Uterus (tissue), 4 donors: Measurements from ENCODE around the gene MAD1L1. TPM values are rescaled to one million over a fixed set of nuclear protein-coding genes. Genes with fewer than 3 reads are reported as not detected.

Experiments used
- DNase-seq, 2 donors: peaks; one replicate each; pipeline ENCODE4 v3.0.0-alpha.2; 2019 to 2020
- H3K27ac ChIP-seq, 2 donors: fragments of 200-600 bp; sonication (generic); 1 replicate in 1 of 2; 2 replicates in 1 of 2; pipeline ENCODE4 v1.5.1; 2016 to 2018
- H3K27me3 ChIP-seq, 2 donors: fragments of 200-600 bp; sonication (generic); one replicate each; pipeline ENCODE4 v1.5.1; 2018 to 2019; ENCODE audit warnings: control low read depth in 1 of 2
- H3K36me3 ChIP-seq, 2 donors: fragments of 200-600 bp; sonication (generic); one replicate each; pipeline ENCODE4 v1.5.1; 2019; ENCODE audit warnings: control low read depth in 1 of 2
- H3K4me1 ChIP-seq, 2 donors: fragments of 200-600 bp; sonication (generic); one replicate each; pipeline ENCODE4 v1.5.1; 2018 to 2019; ENCODE audit warnings: control low read depth in 1 of 2
- H3K4me3 ChIP-seq, 2 donors: fragments of 200-600 bp; sonication (generic); 1 replicate in 1 of 2; 2 replicates in 1 of 2; pipeline ENCODE4 v1.5.1; 2018 to 2019; ENCODE audit warnings: mild to moderate bottlenecking in 1 of 2
- H3K9me3 ChIP-seq, 2 donors: fragments of 200-600 bp; sonication (generic); one replicate each; pipeline ENCODE4 v1.5.1; 2019; ENCODE audit warnings: control low read depth in 1 of 2
- POLR2A ChIP-seq, 2 donors: fragments of 450-650 bp; IDR thresholded peaks; one replicate each; pipeline ENCODE4 v1.6.1; 2016; ENCODE audit warnings: antibody characterized with exemption in 2 of 2, mild to moderate bottlenecking in 1 of 2, moderate library complexity in 1 of 2
- intact Hi-C: fragments of 100-400 bp; cut with DNase I; formaldehyde crosslinking; loops from one replicate; pipeline ENCODE4 v1.15.1; 2023; ENCODE audit warnings: low total_unique reads
- total RNA-seq, 4 donors: library from RNA; depleted of rRNA in 3 of 4; stranded (reverse); fragments of >200 nt in 3 of 4; gene quantifications; one replicate each; pipeline versions ENCODE4 v1.1.0 to v1.2.4, GENCODE V29; 2014 to 2023
- TF ChIP-seq, protein P1 (sequence below), 4 experiments: fragments of 200-600 bp in 2 of 4; fragments of 450-650 bp in 2 of 4; sonication (generic) in 2 of 4; IDR thresholded peaks; one replicate each; pipeline ENCODE4 v1.5.1; 2016 to 2019; ENCODE audit warnings: antibody characterized with exemption in 4 of 4, mild to moderate bottlenecking in 2 of 4, moderate library complexity in 1 of 4
- donor health status: DM: yes; HTN: yes; CAD: no.

Gene MAD1L1
- total RNA-seq, 4 donors from 2014 or later = 13.3 to 37.4 (median 33.1) TPM

DNA sequence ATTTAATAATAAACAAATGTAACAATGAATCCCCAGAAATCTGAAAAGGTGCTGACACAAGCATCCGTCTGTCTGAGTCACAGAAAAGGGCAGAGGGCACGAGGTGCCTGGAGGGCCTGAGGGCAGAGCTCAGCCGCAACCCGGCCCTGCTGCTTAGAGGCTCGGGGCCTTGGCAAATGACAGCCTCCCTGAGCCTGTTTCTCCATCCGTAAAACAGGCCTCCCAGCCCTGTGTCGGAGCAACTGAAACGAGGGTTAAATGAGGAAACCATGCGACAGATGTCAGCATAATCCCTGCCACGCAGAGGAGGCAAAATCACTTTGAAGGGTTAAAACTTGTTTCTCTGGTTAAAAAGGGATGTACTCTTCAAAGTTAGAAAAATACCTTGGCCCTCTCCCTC is 34.2 kb upstream of the MAD1L1 start:
- H3K4me1 ChIP-seq = no peaks in the 10 kb centered on the region
- no peaks in the 10 kb centered on the region for H3K36me3 ChIP-seq
- no peaks in the 10 kb centered on the region for H3K9me3 ChIP-seq
- H3K27ac ChIP-seq = no peak overlapping the region
- intact Hi-C loops = no loop called here
- no peak overlapping the region for H3K4me3 ChIP-seq
- TF ChIP-seq POLR2A (IDR thresholded peaks at IDR 0.05) = no peak
- TF ChIP-seq, protein P1, sequence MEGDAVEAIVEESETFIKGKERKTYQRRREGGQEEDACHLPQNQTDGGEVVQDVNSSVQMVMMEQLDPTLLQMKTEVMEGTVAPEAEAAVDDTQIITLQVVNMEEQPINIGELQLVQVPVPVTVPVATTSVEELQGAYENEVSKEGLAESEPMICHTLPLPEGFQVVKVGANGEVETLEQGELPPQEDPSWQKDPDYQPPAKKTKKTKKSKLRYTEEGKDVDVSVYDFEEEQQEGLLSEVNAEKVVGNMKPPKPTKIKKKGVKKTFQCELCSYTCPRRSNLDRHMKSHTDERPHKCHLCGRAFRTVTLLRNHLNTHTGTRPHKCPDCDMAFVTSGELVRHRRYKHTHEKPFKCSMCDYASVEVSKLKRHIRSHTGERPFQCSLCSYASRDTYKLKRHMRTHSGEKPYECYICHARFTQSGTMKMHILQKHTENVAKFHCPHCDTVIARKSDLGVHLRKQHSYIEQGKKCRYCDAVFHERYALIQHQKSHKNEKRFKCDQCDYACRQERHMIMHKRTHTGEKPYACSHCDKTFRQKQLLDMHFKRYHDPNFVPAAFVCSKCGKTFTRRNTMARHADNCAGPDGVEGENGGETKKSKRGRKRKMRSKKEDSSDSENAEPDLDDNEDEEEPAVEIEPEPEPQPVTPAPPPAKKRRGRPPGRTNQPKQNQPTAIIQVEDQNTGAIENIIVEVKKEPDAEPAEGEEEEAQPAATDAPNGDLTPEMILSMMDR (IDR thresholded peaks at IDR 0.05) = no peak
- H3K27me3 ChIP-seq = no peaks in the 10 kb centered on the region
- DNase-seq = no peak

DNA sequence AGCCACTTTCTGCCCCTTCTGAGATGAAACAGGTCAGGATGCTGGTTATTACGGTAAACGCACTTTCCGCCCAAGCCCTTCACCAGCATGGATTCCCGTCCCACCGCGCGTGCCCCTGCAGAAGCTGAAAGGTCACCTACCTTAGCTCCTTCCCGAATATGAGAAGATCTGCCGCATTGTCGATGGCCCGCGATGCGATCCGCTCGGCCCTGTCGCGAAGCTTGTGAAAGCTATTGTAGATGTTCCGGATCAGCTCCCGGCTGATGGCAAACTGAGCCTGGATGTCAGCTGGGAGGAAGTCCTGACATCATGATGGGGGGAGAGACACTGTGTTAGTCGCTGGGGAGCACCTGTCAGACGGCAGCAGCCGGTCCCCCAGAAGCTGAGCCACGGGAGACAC is 31.4 kb upstream of the MAD1L1 start:
- no peaks in the 10 kb centered on the region for H3K4me1 ChIP-seq
- intact Hi-C loops = no loop called here
- no peak for DNase-seq
- no peaks in the 10 kb centered on the region for H3K27me3 ChIP-seq
- no peaks in the 10 kb centered on the region for H3K9me3 ChIP-seq
- H3K27ac ChIP-seq = no peak overlapping the region
- TF ChIP-seq, protein P1 (IDR thresholded peaks at IDR 0.05) = no peak
- TF ChIP-seq POLR2A (IDR thresholded peaks at IDR 0.05) = no peak
- no peak overlapping the region for H3K4me3 ChIP-seq
- H3K36me3 ChIP-seq = no peaks in the 10 kb centered on the region

DNA sequence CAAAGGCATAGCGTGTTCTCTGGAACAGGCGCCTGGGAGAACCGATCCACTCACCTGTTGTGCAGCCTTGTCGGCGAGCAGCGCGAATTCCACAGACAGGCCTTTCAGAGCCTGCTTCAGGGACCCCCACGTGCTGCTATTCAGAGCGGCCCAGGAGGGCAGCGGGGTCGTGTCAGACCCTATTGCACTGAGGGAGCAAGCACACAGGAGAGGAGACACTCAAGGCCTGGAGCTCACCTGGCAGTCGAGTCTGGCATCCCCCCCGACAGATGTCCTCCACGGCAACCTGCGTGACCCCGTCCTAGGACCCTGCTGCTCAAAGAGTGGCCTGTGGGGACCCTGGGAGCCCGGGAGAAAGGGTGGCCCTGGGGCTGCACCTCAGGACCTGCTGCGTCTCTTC is 30.4 kb upstream of the MAD1L1 start:
- TF ChIP-seq POLR2A (IDR thresholded peaks at IDR 0.05) = no peak
- TF ChIP-seq, protein P1 (IDR thresholded peaks at IDR 0.05) = no peak
- H3K4me1 ChIP-seq = no peaks in the 10 kb centered on the region
- no peak for DNase-seq
- no peaks in the 10 kb centered on the region for H3K9me3 ChIP-seq
- no peak overlapping the region for H3K27ac ChIP-seq
- intact Hi-C loops = no loop called here
- no peaks in the 10 kb centered on the region for H3K27me3 ChIP-seq
- no peak overlapping the region for H3K4me3 ChIP-seq
- no peaks in the 10 kb centered on the region for H3K36me3 ChIP-seq

DNA sequence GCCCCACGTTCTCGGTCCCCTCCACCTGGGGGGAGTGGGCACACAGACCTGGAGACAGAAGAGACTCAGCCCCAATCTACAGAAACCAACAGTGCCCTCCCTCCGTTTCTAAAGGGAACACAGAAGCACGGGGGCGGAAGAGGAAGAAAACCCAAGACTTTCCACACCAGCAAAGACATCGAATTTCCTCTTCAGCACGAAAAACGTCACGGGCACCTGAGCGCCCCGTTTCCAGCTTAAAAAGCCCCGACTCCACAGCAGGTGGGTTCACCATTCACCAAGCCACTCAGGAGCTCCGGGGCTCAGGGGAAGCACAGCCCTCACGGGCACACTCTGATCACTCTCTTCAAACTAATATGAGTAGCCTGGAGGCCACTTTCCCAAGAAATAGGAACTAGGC is 28.9 kb upstream of the MAD1L1 start:
- Histone ChIP-seq H3K9me3 (no peaks in the 10 kb centered on the region), H3K4me1 (no peaks in the 10 kb centered on the region), H3K27ac (no peak overlapping the region), H3K4me3 (no peak overlapping the region), H3K36me3 (no peaks in the 10 kb centered on the region), H3K27me3 (no peaks in the 10 kb centered on the region)
- intact Hi-C loops = no loop called here
- no peak for TF ChIP-seq POLR2A (IDR thresholded peaks at IDR 0.05)
- TF ChIP-seq, protein P1 (IDR thresholded peaks at IDR 0.05) = no peak
- DNase-seq = no peak

DNA sequence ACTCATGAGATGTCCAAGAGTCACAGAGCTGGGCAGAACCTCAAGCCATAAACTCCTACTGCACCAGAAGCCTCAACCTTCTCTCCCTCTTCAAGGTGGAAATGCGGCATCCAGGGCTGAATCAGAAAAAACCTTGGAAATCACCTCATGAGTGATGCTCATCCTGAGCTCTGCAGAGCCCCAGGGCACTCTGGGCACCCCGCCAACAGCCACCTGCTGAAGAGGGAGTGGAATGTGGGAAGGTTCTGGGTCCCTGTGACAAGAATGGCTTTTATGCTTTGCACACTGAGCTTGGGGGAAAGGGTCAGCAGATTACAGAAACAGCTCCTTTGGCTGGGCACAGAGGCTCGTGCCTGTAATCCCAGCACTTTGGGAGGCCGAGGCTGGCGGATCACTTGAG is 28.1 kb upstream of the MAD1L1 start:
- no peaks in the 10 kb centered on the region for H3K9me3 ChIP-seq
- H3K4me3 ChIP-seq = no peak overlapping the region
- no peak overlapping the region for H3K27ac ChIP-seq
- no peaks in the 10 kb centered on the region for H3K27me3 ChIP-seq
- no peaks in the 10 kb centered on the region for H3K4me1 ChIP-seq
- H3K36me3 ChIP-seq = no peaks in the 10 kb centered on the region
- no peak for DNase-seq
- intact Hi-C loops = no loop called here
- TF ChIP-seq, protein P1 (IDR thresholded peaks at IDR 0.05) = no peak
- TF ChIP-seq POLR2A (IDR thresholded peaks at IDR 0.05) = no peak
